Measurements from ENCODE around the gene ZNF480. TPM values are rescaled to one million over a fixed set of nuclear protein-coding genes. Genes with fewer than 3 reads are reported as not detected.

The ZNF480 gene
- total and polyA plus RNA-seq, 2 of the 13 experiments (the other 11 are each of a cell fraction or from before 2014, with no cell fraction given): 2.1 to 9.6 TPM

DNA sequence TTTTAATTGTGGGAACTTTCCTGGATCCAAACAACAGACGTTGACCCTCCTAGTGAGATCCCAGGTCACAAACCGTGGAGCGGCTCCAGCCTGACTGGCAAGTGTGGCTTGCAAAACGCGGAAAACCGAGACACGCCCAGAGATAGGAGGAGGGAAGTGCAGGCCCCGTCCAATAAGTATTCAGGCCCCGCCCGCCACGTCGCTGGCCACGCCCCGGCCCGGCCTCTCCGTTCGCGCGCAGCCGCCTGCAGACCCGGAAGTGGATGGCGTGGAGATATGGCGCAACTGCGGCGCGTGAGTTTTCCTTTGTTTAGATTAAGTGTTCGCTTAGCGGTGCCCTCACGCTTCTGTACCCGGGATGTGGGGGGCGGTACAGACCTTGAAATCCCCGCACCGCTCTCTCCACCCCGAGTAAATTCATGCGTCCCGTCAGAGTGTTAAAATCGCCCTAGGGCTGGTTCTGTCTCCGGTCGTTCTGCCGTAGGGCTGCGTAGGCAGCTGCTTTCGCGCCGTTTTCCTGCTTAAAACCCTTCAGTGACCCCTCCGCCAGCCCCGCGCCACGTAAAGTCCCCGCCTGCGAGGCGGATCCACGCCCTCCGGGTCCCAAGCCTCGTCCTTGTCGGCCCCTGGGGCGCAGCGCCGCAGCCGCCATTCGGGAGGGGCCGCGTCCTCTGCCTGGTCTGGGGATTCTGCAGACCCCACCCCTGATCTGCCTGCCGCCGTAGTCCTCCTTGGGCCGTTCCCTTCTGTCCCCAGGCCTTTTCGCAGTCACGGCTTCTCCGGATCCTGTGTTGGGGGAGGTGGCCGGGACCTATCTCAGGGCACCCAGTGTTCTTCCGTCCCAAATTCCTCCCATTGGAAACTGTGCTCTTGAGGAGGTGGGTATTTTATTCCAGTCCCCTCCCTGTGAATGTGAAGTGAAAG, 27.4 kb upstream of the ZNF480 start, which contains the start of gene ZNF766 (continued):
- TF ChIP-seq, protein P1, sequence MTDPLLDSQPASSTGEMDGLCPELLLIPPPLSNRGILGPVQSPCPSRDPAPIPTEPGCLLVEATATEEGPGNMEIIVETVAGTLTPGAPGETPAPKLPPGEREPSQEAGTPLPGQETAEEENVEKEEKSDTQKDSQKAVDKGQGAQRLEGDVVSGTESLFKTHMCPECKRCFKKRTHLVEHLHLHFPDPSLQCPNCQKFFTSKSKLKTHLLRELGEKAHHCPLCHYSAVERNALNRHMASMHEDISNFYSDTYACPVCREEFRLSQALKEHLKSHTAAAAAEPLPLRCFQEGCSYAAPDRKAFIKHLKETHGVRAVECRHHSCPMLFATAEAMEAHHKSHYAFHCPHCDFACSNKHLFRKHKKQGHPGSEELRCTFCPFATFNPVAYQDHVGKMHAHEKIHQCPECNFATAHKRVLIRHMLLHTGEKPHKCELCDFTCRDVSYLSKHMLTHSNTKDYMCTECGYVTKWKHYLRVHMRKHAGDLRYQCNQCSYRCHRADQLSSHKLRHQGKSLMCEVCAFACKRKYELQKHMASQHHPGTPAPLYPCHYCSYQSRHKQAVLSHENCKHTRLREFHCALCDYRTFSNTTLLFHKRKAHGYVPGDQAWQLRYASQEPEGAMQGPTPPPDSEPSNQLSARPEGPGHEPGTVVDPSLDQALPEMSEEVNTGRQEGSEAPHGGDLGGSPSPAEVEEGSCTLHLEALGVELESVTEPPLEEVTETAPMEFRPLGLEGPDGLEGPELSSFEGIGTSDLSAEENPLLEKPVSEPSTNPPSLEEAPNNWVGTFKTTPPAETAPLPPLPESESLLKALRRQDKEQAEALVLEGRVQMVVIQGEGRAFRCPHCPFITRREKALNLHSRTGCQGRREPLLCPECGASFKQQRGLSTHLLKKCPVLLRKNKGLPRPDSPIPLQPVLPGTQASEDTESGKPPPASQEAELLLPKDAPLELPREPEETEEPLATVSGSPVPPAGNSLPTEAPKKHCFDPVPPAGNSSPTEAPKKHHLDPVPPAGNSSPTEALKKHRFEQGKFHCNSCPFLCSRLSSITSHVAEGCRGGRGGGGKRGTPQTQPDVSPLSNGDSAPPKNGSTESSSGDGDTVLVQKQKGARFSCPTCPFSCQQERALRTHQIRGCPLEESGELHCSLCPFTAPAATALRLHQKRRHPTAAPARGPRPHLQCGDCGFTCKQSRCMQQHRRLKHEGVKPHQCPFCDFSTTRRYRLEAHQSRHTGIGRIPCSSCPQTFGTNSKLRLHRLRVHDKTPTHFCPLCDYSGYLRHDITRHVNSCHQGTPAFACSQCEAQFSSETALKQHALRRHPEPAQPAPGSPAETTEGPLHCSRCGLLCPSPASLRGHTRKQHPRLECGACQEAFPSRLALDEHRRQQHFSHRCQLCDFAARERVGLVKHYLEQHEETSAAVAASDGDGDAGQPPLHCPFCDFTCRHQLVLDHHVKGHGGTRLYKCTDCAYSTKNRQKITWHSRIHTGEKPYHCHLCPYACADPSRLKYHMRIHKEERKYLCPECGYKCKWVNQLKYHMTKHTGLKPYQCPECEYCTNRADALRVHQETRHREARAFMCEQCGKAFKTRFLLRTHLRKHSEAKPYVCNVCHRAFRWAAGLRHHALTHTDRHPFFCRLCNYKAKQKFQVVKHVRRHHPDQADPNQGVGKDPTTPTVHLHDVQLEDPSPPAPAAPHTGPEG (CRISPR knock-in tag; IDR thresholded peaks at IDR 0.05): no peak
- TF ChIP-seq ARID2 (CRISPR knock-in tag; IDR thresholded peaks at IDR 0.05; ENCODE audit: borderline replicate concordance) (peak; percentile 91), ZNF354B (CRISPR knock-in tag; IDR thresholded peaks at IDR 0.05) (0 out of 2 replicates have a peak, but pooled peaks have one; percentile 30), ZNF138 (CRISPR knock-in tag; IDR thresholded peaks at IDR 0.05; ENCODE audit: low read depth) (no peak), POLR2G (IDR thresholded peaks at IDR 0.05; ENCODE audit: low read depth, low read length) (peak; percentile 85), ZNF577 (CRISPR knock-in tag; IDR thresholded peaks at IDR 0.05; ENCODE audit: borderline replicate concordance, low read depth) (no peak), ZNF343 (CRISPR knock-in tag; IDR thresholded peaks at IDR 0.05) (no peak), GATAD2A (CRISPR knock-in tag; IDR thresholded peaks at IDR 0.05) (no peak), ZNF20 (CRISPR knock-in tag; IDR thresholded peaks at IDR 0.05) (no peak), TOPORS (CRISPR knock-in tag; IDR thresholded peaks at IDR 0.05) (0 out of 2 replicates have a peak, but pooled peaks have one; percentile 64), TSC22D2 (CRISPR knock-in tag; IDR thresholded peaks at IDR 0.05; ENCODE audit: borderline replicate concordance) (no peak)
- TF ChIP-seq, protein P2, sequence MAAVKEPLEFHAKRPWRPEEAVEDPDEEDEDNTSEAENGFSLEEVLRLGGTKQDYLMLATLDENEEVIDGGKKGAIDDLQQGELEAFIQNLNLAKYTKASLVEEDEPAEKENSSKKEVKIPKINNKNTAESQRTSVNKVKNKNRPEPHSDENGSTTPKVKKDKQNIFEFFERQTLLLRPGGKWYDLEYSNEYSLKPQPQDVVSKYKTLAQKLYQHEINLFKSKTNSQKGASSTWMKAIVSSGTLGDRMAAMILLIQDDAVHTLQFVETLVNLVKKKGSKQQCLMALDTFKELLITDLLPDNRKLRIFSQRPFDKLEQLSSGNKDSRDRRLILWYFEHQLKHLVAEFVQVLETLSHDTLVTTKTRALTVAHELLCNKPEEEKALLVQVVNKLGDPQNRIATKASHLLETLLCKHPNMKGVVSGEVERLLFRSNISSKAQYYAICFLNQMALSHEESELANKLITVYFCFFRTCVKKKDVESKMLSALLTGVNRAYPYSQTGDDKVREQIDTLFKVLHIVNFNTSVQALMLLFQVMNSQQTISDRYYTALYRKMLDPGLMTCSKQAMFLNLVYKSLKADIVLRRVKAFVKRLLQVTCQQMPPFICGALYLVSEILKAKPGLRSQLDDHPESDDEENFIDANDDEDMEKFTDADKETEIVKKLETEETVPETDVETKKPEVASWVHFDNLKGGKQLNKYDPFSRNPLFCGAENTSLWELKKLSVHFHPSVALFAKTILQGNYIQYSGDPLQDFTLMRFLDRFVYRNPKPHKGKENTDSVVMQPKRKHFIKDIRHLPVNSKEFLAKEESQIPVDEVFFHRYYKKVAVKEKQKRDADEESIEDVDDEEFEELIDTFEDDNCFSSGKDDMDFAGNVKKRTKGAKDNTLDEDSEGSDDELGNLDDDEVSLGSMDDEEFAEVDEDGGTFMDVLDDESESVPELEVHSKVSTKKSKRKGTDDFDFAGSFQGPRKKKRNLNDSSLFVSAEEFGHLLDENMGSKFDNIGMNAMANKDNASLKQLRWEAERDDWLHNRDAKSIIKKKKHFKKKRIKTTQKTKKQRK (IDR thresholded peaks at IDR 0.05; ENCODE audit: low read length): no peak
- TF ChIP-seq, protein P3, sequence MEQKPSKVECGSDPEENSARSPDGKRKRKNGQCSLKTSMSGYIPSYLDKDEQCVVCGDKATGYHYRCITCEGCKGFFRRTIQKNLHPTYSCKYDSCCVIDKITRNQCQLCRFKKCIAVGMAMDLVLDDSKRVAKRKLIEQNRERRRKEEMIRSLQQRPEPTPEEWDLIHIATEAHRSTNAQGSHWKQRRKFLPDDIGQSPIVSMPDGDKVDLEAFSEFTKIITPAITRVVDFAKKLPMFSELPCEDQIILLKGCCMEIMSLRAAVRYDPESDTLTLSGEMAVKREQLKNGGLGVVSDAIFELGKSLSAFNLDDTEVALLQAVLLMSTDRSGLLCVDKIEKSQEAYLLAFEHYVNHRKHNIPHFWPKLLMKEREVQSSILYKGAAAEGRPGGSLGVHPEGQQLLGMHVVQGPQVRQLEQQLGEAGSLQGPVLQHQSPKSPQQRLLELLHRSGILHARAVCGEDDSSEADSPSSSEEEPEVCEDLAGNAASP (CRISPR knock-in tag; IDR thresholded peaks at IDR 0.05; ENCODE audit: borderline replicate concordance): no peak
- TF ChIP-seq, protein P4, sequence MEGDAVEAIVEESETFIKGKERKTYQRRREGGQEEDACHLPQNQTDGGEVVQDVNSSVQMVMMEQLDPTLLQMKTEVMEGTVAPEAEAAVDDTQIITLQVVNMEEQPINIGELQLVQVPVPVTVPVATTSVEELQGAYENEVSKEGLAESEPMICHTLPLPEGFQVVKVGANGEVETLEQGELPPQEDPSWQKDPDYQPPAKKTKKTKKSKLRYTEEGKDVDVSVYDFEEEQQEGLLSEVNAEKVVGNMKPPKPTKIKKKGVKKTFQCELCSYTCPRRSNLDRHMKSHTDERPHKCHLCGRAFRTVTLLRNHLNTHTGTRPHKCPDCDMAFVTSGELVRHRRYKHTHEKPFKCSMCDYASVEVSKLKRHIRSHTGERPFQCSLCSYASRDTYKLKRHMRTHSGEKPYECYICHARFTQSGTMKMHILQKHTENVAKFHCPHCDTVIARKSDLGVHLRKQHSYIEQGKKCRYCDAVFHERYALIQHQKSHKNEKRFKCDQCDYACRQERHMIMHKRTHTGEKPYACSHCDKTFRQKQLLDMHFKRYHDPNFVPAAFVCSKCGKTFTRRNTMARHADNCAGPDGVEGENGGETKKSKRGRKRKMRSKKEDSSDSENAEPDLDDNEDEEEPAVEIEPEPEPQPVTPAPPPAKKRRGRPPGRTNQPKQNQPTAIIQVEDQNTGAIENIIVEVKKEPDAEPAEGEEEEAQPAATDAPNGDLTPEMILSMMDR (CRISPR knock-in tag; IDR thresholded peaks at IDR 0.05): no peak

Measured in HepG2 (cell line).